Inflammatory macrophage (primary cell): Measurements from ENCODE around the gene GLUD2.
"Not testable (repeated sequence)": the region's sequence is repeated elsewhere in the genome, so short reads cannot be mapped to it uniquely, and the experiment has no call there.

Experiments used
- DNase-seq, 2 donors: peaks; one replicate each; pipeline ENCODE4 v3.0.0-alpha.2; 2020 to 2022
- total RNA-seq, 18 experiments: gene quantifications; one replicate each; lab custom pipeline; 2026; ENCODE audit warnings: mixed read lengths in 6 of 18, inconsistent platforms in 2 of 18; lab: John Stamatoyannopoulos, UW

Gene GLUD2
- total RNA-seq = 0.92 to 4.1 (median 2.2) reads per million in 18 experiments

- DNase-seq = not testable (repeated sequence)
Observed at GRCh38 chrX:121047441-121048419, at the start of gene GLUD2. GLUD2 (plus strand) TSS chrX:121047610; CDS start chrX:121047685, 75 bp downstream.

GRCh38 chrX:120999413-120999812 is 48.0 kb upstream of the GLUD2 start:
- no peak for DNase-seq

GRCh38 chrX:121000589-121000988 is 46.8 kb upstream of the GLUD2 start:
- no peak for DNase-seq

- no peak for DNase-seq
Observed at GRCh38 chrX:121008920-121009319, 38.5 kb upstream of the GLUD2 start.

- DNase-seq = no peak
Observed at GRCh38 chrX:121009764-121010163, 37.6 kb upstream of the GLUD2 start.

GRCh38 chrX:121010218-121010617 is 37.2 kb upstream of the GLUD2 start:
- no peak for DNase-seq

GRCh38 chrX:121011254-121011653 is 36.2 kb upstream of the GLUD2 start:
- no peak for DNase-seq

GRCh38 chrX:121013897-121014455 is 33.4 kb upstream of the GLUD2 start:
- no peak for DNase-seq

GRCh38 chrX:121014826-121015225 is 32.6 kb upstream of the GLUD2 start:
- DNase-seq = no peak

GRCh38 chrX:121028419-121028818 is 19.0 kb upstream of the GLUD2 start:
- DNase-seq = no peak

- no peak for DNase-seq
Observed at GRCh38 chrX:121030083-121030482, 17.3 kb upstream of the GLUD2 start.

GRCh38 chrX:121032531-121032930 is 14.9 kb upstream of the GLUD2 start:
- no peak for DNase-seq

- DNase-seq = no peak
Observed at GRCh38 chrX:121036137-121036536, 11.3 kb upstream of the GLUD2 start.

GRCh38 chrX:121036951-121037350 is 10.5 kb upstream of the GLUD2 start:
- no peak for DNase-seq

- DNase-seq = no peak
Observed at GRCh38 chrX:121050781-121051180, 3.4 kb downstream of the GLUD2 start.

- DNase-seq = no peak
Observed at GRCh38 chrX:121052122-121052521, 4.7 kb downstream of the GLUD2 start.

- no peak for DNase-seq
Observed at GRCh38 chrX:121062289-121062688, 14.9 kb downstream of the GLUD2 start.

GRCh38 chrX:121064579-121064978 is 17.2 kb downstream of the GLUD2 start:
- DNase-seq = no peak

- not testable (repeated sequence) for DNase-seq
Observed at GRCh38 chrX:121084247-121084646, 36.8 kb downstream of the GLUD2 start.

- no peak for DNase-seq
Observed at GRCh38 chrX:121084903-121085611, 37.6 kb downstream of the GLUD2 start.

- no peak for DNase-seq
Observed at GRCh38 chrX:121085612-121086010, 38.2 kb downstream of the GLUD2 start.

- no peak for DNase-seq
Observed at GRCh38 chrX:121093011-121093410, 45.6 kb downstream of the GLUD2 start.
